ENCODE data around the gene CNBP. TPM values are rescaled to one million over a fixed set of nuclear protein-coding genes. Genes with fewer than 3 reads are reported as not detected.

Gene CNBP
- total and polyA plus RNA-seq, 2 of the 4 experiments (the other 2 are of a cell fraction): 217 to 223 TPM

- peak; percentile 53; the same call in 1 of the 2 replicates for TF ChIP-seq MXI1 (IDR thresholded peaks at IDR 0.05; ENCODE audit: borderline replicate concordance, low read depth, low read length)
- TF ChIP-seq RFX5 (IDR thresholded peaks at IDR 0.05; ENCODE audit: low read depth, low read length): no peak
- no peak for TF ChIP-seq NFE2L2 (IDR thresholded peaks at IDR 0.05; ENCODE audit: low read depth, low read length)
- TF ChIP-seq CHD1 (IDR thresholded peaks at IDR 0.05; ENCODE audit: low read depth, low read length): peak; percentile 48
Observed at GRCh38 chr3:129160891-129161859, 22.5 kb downstream of the CNBP start, which contains the start of gene ISY1 (continued).

GRCh38 chr3:129144786-129145185 lies 38.9 kb downstream of the CNBP start:
- Histone ChIP-seq H3K9ac (ENCODE audit: low read depth, low read length) (no peak overlapping the region), H3K4me1 (ENCODE audit: control insufficient read depth, insufficient read depth, low read length) (no peaks in the 10 kb centered on the region), H3K23ac (ENCODE audit: low read depth, low read length) (no peak overlapping the region), H3K27ac (ENCODE audit: insufficient read depth, low read length) (no peak overlapping the region), H4K5ac (ENCODE audit: low read depth, low read length) (no peak overlapping the region), H2BK20ac (ENCODE audit: low read depth, low read length) (no peak overlapping the region), H3K9me1 (ENCODE audit: insufficient read depth, low read length) (no peaks in the 10 kb centered on the region), H2BK15ac (ENCODE audit: low read depth, low read length) (no peak overlapping the region), H3K14ac (replicated peaks; ENCODE audit: low read depth, low read length) (no peak overlapping the region), H2BK5ac (ENCODE audit: low read depth, low read length, poor library complexity, severe bottlenecking) (no peak overlapping the region), H2BK120ac (ENCODE audit: low read depth, low read length) (no peak overlapping the region), H3K36me3 (ENCODE audit: control insufficient read depth, insufficient read depth, low read length) (peaks cover 22% of the 10 kb centered on the region), H3K4me3 (ENCODE audit: insufficient read depth, low read depth, low read length) (no peak overlapping the region), H3K4ac (ENCODE audit: low read depth, low read length) (no peak overlapping the region), H3K79me1 (ENCODE audit: low read depth in 1 of 2, low read length in 2 of 2) (peaks cover 5 to 12% of the 10 kb centered on the region in 2 experiments; a peak in 2 of 4 replicates), H3K56ac (ENCODE audit: extremely low read depth, insufficient read depth, low read length) (no peak overlapping the region), H4K8ac (ENCODE audit: low read depth in 2 of 2, low read length in 2 of 2) (no peak overlapping the region), H4K91ac (ENCODE audit: insufficient read depth, low read depth, low read length) (no peak overlapping the region), H3K4me2 (ENCODE audit: low read depth, low read length) (no peak overlapping the region), H2AK5ac (ENCODE audit: low read depth, low read length) (no peak overlapping the region), H4K20me1 (ENCODE audit: insufficient read depth, low read length) (no peaks in the 10 kb centered on the region), H2AK9ac (replicated peaks; ENCODE audit: low read depth, low read length, poor library complexity) (no peak overlapping the region), H3K27me3 (ENCODE audit: control insufficient read depth, insufficient read depth, low read length) (no peaks in the 10 kb centered on the region), H3K9me3 (ENCODE audit: control insufficient read depth, insufficient read depth, low read length) (no peaks in the 10 kb centered on the region), H2AFZ (replicated peaks; ENCODE audit: low read length, poor library complexity) (no peak overlapping the region), H3K18ac (ENCODE audit: low read depth, low read length) (no peak overlapping the region)
- ATAC-seq (ENCODE audit: low read depth): no peak
- ChIA-PET CTCF (no interaction called here), POLR2A (ENCODE audit: unreplicated experiment) (no interaction called here)
- intact Hi-C loops (cut with micrococcal nuclease) (no loop called here), in situ Hi-C loops (cut with MboI; ENCODE audit: low sequenced_read_pairs) (no loop called here), dilution Hi-C loops (cut with HindIII; ENCODE audit: low sequenced_read_pairs, unreplicated experiment) (no loop called here)
- TF ChIP-seq MAZ (IDR thresholded peaks at IDR 0.05; ENCODE audit: borderline replicate concordance, low read depth, low read length) (no peak), POLR2A (IDR thresholded peaks at IDR 0.05; ENCODE audit: low read depth, low read length) (no peak), CEBPB (IDR thresholded peaks at IDR 0.05; ENCODE audit: low read depth, low read length) (no peak), SMC3 (IDR thresholded peaks at IDR 0.05; ENCODE audit: low read depth, low read length) (no peak), USF2 (IDR thresholded peaks at IDR 0.05; ENCODE audit: low read depth, low read length) (no peak), RFX5 (IDR thresholded peaks at IDR 0.05; ENCODE audit: low read depth, low read length) (no peak)
- no TSS peak for BruUV-seq (replicated peaks)
- no peak for DNase-seq
